Small intestine (tissue), 7 donors: ENCODE results near the gene ZDHHC1. TPM values are rescaled to one million over a fixed set of nuclear protein-coding genes. Genes with fewer than 3 reads are reported as not detected.

Experiments
- DNase-seq, 2 donors: peaks; one replicate each; pipeline versions ENCODE4 v3.0.0 to v3.0.0-alpha.2; 2013
- FAIRE-seq: peaks from 2 replicates; lab custom pipeline; 2012; peaks lifted over from hg19 to GRCh38; lab: Jason Lieb, UNC
- H3K27ac ChIP-seq, 3 donors: one replicate each; pipeline ENCODE4 v1.5.1; 2013; ENCODE audit warnings: low read length in 2 of 3, mild to moderate bottlenecking in 2 of 3, control low read depth in 1 of 3, inconsistent platforms in 1 of 3, low read depth in 1 of 3, moderate library complexity in 1 of 3
- H3K27me3 ChIP-seq, 3 donors: one replicate each; pipeline ENCODE4 v1.6.1; 2013; ENCODE audit warnings: low read length in 3 of 3, inconsistent platforms in 1 of 3; ENCODE audit not compliant: control insufficient read depth in 3 of 3, insufficient read depth in 3 of 3
- H3K36me3 ChIP-seq, 3 donors: one replicate each; pipeline ENCODE4 v1.6.1; 2013; ENCODE audit warnings: low read length in 3 of 3, inconsistent platforms in 1 of 3, low read depth in 1 of 3, mild to moderate bottlenecking in 1 of 3, moderate library complexity in 1 of 3; ENCODE audit not compliant: control insufficient read depth in 3 of 3, insufficient read depth in 2 of 3
- H3K4me1 ChIP-seq, 3 donors: one replicate each; pipeline ENCODE4 v1.6.1; 2013; ENCODE audit warnings: low read length in 2 of 3, inconsistent platforms in 1 of 3, low read depth in 1 of 3, mild to moderate bottlenecking in 1 of 3, moderate library complexity in 1 of 3; ENCODE audit not compliant: control insufficient read depth in 3 of 3, insufficient read depth in 2 of 3
- H3K4me3 ChIP-seq, 3 donors: one replicate each; pipeline ENCODE4 v1.5.1; 2013; ENCODE audit warnings: low read length in 3 of 3, control low read depth in 1 of 3, inconsistent platforms in 1 of 3, low read depth in 1 of 3, mild to moderate bottlenecking in 1 of 3, moderate library complexity in 1 of 3
- H3K9me3 ChIP-seq, 2 donors: one replicate each; pipeline ENCODE4 v1.6.1; 2013; ENCODE audit warnings: low read depth in 1 of 2, low read length in 1 of 2; ENCODE audit not compliant: control insufficient read depth in 2 of 2, insufficient read depth in 1 of 2
- WGBS, 3 donors: extraction: QIAGEN DNeasy Blood & Tissue Kit; methylation state at CpG; one replicate each; pipeline ENCODE4 v1.1.7; 2013; 5-methylcytosine and 5-hydroxymethylcytosine counted together
- polyA plus RNA-seq, 4 donors: library from polyadenylated mRNA; stranded (reverse) in 3 of 4; unstranded in 1 of 4; fragments of 200-250 nt in 3 of 4; fragments of 120-200 nt in 1 of 4; gene quantifications; one replicate each; pipeline versions ENCODE4 v1.2.1 to v1.2.3, GENCODE V29; 2013
- donor health status: healthy with polysubstance abuse.
- donor health status: control.
- donor health status: control.
- donor health status: Bipolar disorder and iron deficiency.
- donor health status: healthy.

The ZDHHC1 gene
- polyA plus RNA-seq, 4 donors = 1.9 to 5.3 (median 5.2) TPM; not detected in 1

- H3K27ac ChIP-seq = no peak overlapping the region
- H3K9me3 ChIP-seq = no peaks in the 10 kb centered on the region
- 87 to 96% (median 89%) methylated on average over 7 of the region's 7 CpGs for WGBS, 3 donors
- DNase-seq = no peak
- H3K36me3 ChIP-seq = peaks cover 0 to 12% (median 0%) of the 10 kb centered on the region in 3 donors
- H3K27me3 ChIP-seq = no peaks in the 10 kb centered on the region
- no peak overlapping the region for H3K4me3 ChIP-seq
- H3K4me1 ChIP-seq = peaks cover 0 to 14% (median 3%) of the 10 kb centered on the region in 3 donors
- FAIRE-seq = no peak
These were observed 9.0 kb downstream of the ZDHHC1 start for GRCh38 chr16:67407176-67407787.

GRCh38 chr16:67406111-67406971, 9.9 kb downstream of the ZDHHC1 start:
- DNase-seq = no peak
- H3K4me1 ChIP-seq = peaks cover 0 to 14% (median 3%) of the 10 kb centered on the region in 3 donors
- no peaks in the 10 kb centered on the region for H3K27me3 ChIP-seq
- H3K27ac ChIP-seq = no peak overlapping the region
- no peak overlapping the region for H3K4me3 ChIP-seq
- peaks cover 0 to 15% (median 0%) of the 10 kb centered on the region in 3 donors for H3K36me3 ChIP-seq
- 73 to 92% (median 76%) methylated on average over 18 of the region's 18 CpGs for WGBS, 3 donors
- H3K9me3 ChIP-seq = no peaks in the 10 kb centered on the region
- no peak for FAIRE-seq

- H3K4me1 ChIP-seq = peaks cover 0 to 14% (median 3%) of the 10 kb centered on the region in 3 donors
- 80 to 88% (median 88%) methylated on average over 8 of the region's 8 CpGs for WGBS, 3 donors
- DNase-seq (no peak), FAIRE-seq (no peak)
- H3K27me3 ChIP-seq = no peaks in the 10 kb centered on the region
- peaks cover 0 to 15% (median 0%) of the 10 kb centered on the region in 3 donors for H3K36me3 ChIP-seq
- H3K27ac ChIP-seq = peak overlapping the region in 1 of 3 donors; percentile 69
- no peak overlapping the region for H3K4me3 ChIP-seq
- H3K9me3 ChIP-seq = no peaks in the 10 kb centered on the region
These were observed 10.9 kb downstream of the ZDHHC1 start for GRCh38 chr16:67405336-67405735.

- H3K9me3 ChIP-seq = no peaks in the 10 kb centered on the region
- WGBS, 3 donors = 45 to 68% (median 57%) methylated on average over 5 of the region's 5 CpGs
- peak overlapping the region in 2 of 3 donors; percentile 72 to 74 for H3K27ac ChIP-seq
- peaks cover 0 to 15% (median 0%) of the 10 kb centered on the region in 3 donors for H3K36me3 ChIP-seq
- peaks cover 0 to 15% (median 3%) of the 10 kb centered on the region in 3 donors for H3K4me1 ChIP-seq
- peak; percentile 95 to 96 for DNase-seq
- no peaks in the 10 kb centered on the region for H3K27me3 ChIP-seq
- no peak for FAIRE-seq
- no peak overlapping the region for H3K4me3 ChIP-seq
These were observed 11.5 kb downstream of the ZDHHC1 start for GRCh38 chr16:67404740-67405226.

GRCh38 chr16:67403976-67404555, 12.2 kb downstream of the ZDHHC1 start:
- Histone ChIP-seq H3K9me3 (no peaks in the 10 kb centered on the region), H3K4me3 (no peak overlapping the region), H3K4me1 (peaks cover 0 to 23% (median 3%) of the 10 kb centered on the region in 3 donors), H3K27me3 (no peaks in the 10 kb centered on the region), H3K27ac (peak overlapping the region in 2 of 3 donors; percentile 72 to 74), H3K36me3 (peaks cover 0 to 14% (median 0%) of the 10 kb centered on the region in 3 donors)
- 80 to 81% (median 80%) methylated on average over 12 of the region's 12 CpGs for WGBS, 3 donors
- FAIRE-seq (no peak), DNase-seq (no peak)

GRCh38 chr16:67400901-67401300, 15.4 kb downstream of the ZDHHC1 start:
- H3K27me3 ChIP-seq = no peaks in the 10 kb centered on the region
- no peaks in the 10 kb centered on the region for H3K9me3 ChIP-seq
- 91 to 95% (median 93%) methylated on average over 14 of the region's 14 CpGs for WGBS, 3 donors
- peaks cover 0 to 18% (median 0%) of the 10 kb centered on the region in 3 donors for H3K36me3 ChIP-seq
- DNase-seq (no peak), FAIRE-seq (no peak)
- H3K4me1 ChIP-seq = peaks cover 3 to 37% (median 5%) of the 10 kb centered on the region in 3 donors
- H3K4me3 ChIP-seq = no peak overlapping the region
- no peak overlapping the region for H3K27ac ChIP-seq

- Histone ChIP-seq H3K36me3 (peaks cover 0 to 16% (median 0%) of the 10 kb centered on the region in 3 donors), H3K27ac (no peak overlapping the region), H3K9me3 (no peaks in the 10 kb centered on the region), H3K27me3 (peaks cover 0 to 4% (median 0%) of the 10 kb centered on the region in 3 donors), H3K4me3 (no peak overlapping the region), H3K4me1 (peaks cover 3 to 44% (median 13%) of the 10 kb centered on the region in 3 donors)
- no peak for FAIRE-seq
- DNase-seq = no peak
- WGBS, 3 donors = 61 to 75% (median 67%) methylated on average over 19 of the region's 19 CpGs
These were observed 16.2 kb downstream of the ZDHHC1 start for GRCh38 chr16:67399749-67400704.
